Peyer's patch (tissue), 4 donors: ENCODE measurements around the gene FAM131A.

Source experiments
- POLR2A ChIP-seq, 2 donors: fragments of 450-650 bp; IDR thresholded peaks; one replicate each; pipeline ENCODE4 v1.5.1; 2017; ENCODE audit warnings: antibody characterized with exemption in 2 of 2, mild to moderate bottlenecking in 2 of 2, moderate library complexity in 2 of 2
- TF ChIP-seq, protein P1 (sequence below), 6 experiments: fragments of 450-650 bp in 4 of 6; fragments of 200-600 bp in 2 of 6; sonication (generic) in 1 of 6; IDR thresholded peaks; one replicate each; pipeline ENCODE4 v1.5.1; 2017 to 2019; ENCODE audit warnings: antibody characterized with exemption in 6 of 6, mild to moderate bottlenecking in 3 of 6, moderate library complexity in 1 of 6

DNA sequence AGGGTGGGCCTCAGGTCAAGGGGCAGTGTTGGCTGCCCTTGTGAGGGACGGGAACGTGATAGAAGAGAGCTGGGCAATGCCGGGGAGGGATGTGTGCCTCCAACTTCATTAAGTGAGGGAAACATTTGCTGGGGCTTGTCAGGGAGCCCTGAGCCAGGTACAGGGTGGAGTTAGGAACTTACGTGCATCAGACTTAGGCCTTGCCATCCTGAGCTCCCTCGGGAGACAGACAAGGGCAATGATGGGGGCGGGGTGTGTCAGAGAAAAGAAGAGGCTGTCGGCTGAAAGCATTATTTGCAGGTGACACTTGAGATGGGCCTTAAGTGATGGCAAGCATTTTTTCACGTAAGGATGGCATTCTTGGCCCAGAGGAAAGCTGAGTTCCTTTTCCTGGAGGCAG, 1.6 kb downstream of the FAM131A start:
- TF ChIP-seq, protein P1, sequence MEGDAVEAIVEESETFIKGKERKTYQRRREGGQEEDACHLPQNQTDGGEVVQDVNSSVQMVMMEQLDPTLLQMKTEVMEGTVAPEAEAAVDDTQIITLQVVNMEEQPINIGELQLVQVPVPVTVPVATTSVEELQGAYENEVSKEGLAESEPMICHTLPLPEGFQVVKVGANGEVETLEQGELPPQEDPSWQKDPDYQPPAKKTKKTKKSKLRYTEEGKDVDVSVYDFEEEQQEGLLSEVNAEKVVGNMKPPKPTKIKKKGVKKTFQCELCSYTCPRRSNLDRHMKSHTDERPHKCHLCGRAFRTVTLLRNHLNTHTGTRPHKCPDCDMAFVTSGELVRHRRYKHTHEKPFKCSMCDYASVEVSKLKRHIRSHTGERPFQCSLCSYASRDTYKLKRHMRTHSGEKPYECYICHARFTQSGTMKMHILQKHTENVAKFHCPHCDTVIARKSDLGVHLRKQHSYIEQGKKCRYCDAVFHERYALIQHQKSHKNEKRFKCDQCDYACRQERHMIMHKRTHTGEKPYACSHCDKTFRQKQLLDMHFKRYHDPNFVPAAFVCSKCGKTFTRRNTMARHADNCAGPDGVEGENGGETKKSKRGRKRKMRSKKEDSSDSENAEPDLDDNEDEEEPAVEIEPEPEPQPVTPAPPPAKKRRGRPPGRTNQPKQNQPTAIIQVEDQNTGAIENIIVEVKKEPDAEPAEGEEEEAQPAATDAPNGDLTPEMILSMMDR (IDR thresholded peaks at IDR 0.05): no peak
- TF ChIP-seq POLR2A (IDR thresholded peaks at IDR 0.05): no peak
